CD14-positive monocyte (primary cell): ENCODE data around the gene GSTM3. TPM values are rescaled to one million over a fixed set of nuclear protein-coding genes. Genes with fewer than 3 reads are reported as not detected.
A peak's percentile ranks its signal among the peaks of the same experiment; 100 is the strongest.

Experiments used
- DNase-seq, 3 donors: peaks; one replicate each; pipeline ENCODE4 v3.0.0-alpha.2; 2011 to 2022
- H2AFZ ChIP-seq: 2 replicates; pipeline ENCODE4 v1.6.0; 2012; ENCODE audit warnings: mild to moderate bottlenecking, low read depth, low read length, inconsistent platforms; ENCODE audit not compliant: insufficient read depth, poor library complexity, severe bottlenecking
- H3K27ac ChIP-seq, 2 donors: 1 replicate in 1 of 2; 2 replicates in 1 of 2; pipeline ENCODE4 v1.5.1; 2012 to 2013; ENCODE audit warnings: low read length in 2 of 2, control low read depth in 1 of 2, inconsistent platforms in 1 of 2, low read depth in 1 of 2, mild to moderate bottlenecking in 1 of 2
- H3K27me3 ChIP-seq, 2 donors: one replicate each; pipeline versions ENCODE4 v1.6.0 to v1.6.1; 2011 to 2013; ENCODE audit warnings: low read length in 2 of 2; ENCODE audit not compliant: control insufficient read depth in 2 of 2, insufficient read depth in 2 of 2
- H3K36me3 ChIP-seq, 2 donors: replicated peaks in 1 of 2; 1 replicate in 1 of 2; 2 replicates in 1 of 2; pipeline versions ENCODE4 v1.5.1 to v1.6.1; 2012 to 2013; ENCODE audit warnings: low read length in 2 of 2, control low read depth in 1 of 2, inconsistent platforms in 1 of 2, mild to moderate bottlenecking in 1 of 2; ENCODE audit not compliant: insufficient read depth in 2 of 2, control insufficient read depth in 1 of 2
- H3K4me1 ChIP-seq, 2 donors: 1 replicate in 1 of 2; 2 replicates in 1 of 2; pipeline versions ENCODE4 v1.5.1 to v1.6.1; 2012 to 2013; ENCODE audit warnings: low read length in 2 of 2, control low read depth in 1 of 2, inconsistent platforms in 1 of 2, mild to moderate bottlenecking in 1 of 2, moderate library complexity in 1 of 2; ENCODE audit not compliant: insufficient read depth in 2 of 2, control insufficient read depth in 1 of 2
- H3K4me2 ChIP-seq: replicated peaks from 2 replicates; pipeline ENCODE3; 2012; ENCODE audit warnings: low read length, moderate library complexity, mild to moderate bottlenecking; ENCODE audit not compliant: poor library complexity, severe bottlenecking; ENCODE audit errors: extremely low read depth
- H3K4me3 ChIP-seq, 3 experiments: fragments of 200-600 bp in 1 of 3; sonication (generic) in 1 of 3; replicated peaks in 1 of 3; 1 replicate in 2 of 3; 2 replicates in 1 of 3; pipeline ENCODE4 v1.5.1; 2011 to 2013; ENCODE audit warnings: low read length in 3 of 3, mild to moderate bottlenecking in 3 of 3, control low read depth in 2 of 3, low read depth in 2 of 3, inconsistent platforms in 1 of 3, moderate library complexity in 1 of 3
- H3K79me2 ChIP-seq: 2 replicates; pipeline ENCODE4 v1.6.0; 2012; ENCODE audit warnings: mild to moderate bottlenecking, control low read depth, inconsistent platforms, low read length, moderate library complexity; ENCODE audit not compliant: insufficient read depth
- H3K9ac ChIP-seq: 2 replicates; pipeline ENCODE4 v1.6.0; 2017; ENCODE audit warnings: low read length, mild to moderate bottlenecking; ENCODE audit not compliant: insufficient read depth, poor library complexity, severe bottlenecking
- H3K9me3 ChIP-seq, 2 donors: replicated peaks in 1 of 2; 1 replicate in 1 of 2; 2 replicates in 1 of 2; pipeline versions ENCODE4 v1.5.1 to v1.6.1; 2012 to 2013; ENCODE audit warnings: low read length in 2 of 2, control low read depth in 1 of 2; ENCODE audit not compliant: control insufficient read depth in 1 of 2, insufficient read depth in 1 of 2
- H4K20me1 ChIP-seq: 2 replicates; pipeline ENCODE4 v1.6.0; 2012; ENCODE audit warnings: mild to moderate bottlenecking, low read length, control low read depth, moderate library complexity; ENCODE audit not compliant: insufficient read depth
- H3K27ac Mint-ChIP-seq, 7 donors: one replicate each; pipeline ENCODE4 v1.8.0; 2020; ENCODE audit warnings: mild to moderate bottlenecking in 7 of 7, mixed read lengths in 7 of 7, moderate library complexity in 6 of 7, inconsistent platforms in 2 of 7
- H3K27me3 Mint-ChIP-seq, 3 donors: one replicate each; pipeline ENCODE4 v1.8.0; 2021 to 2022; ENCODE audit warnings: low read depth in 3 of 3, mild to moderate bottlenecking in 3 of 3, mixed read lengths in 3 of 3, moderate library complexity in 3 of 3, inconsistent platforms in 1 of 3
- H3K36me3 Mint-ChIP-seq, 2 donors: one replicate each; pipeline ENCODE4 v1.8.0; 2020; ENCODE audit warnings: mixed read lengths in 2 of 2, inconsistent platforms in 1 of 2, mild to moderate bottlenecking in 1 of 2
- H3K4me1 Mint-ChIP-seq: one replicate; pipeline ENCODE4 v1.8.0; 2020; ENCODE audit warnings: mild to moderate bottlenecking, mixed read lengths
- H3K4me3 Mint-ChIP-seq, 2 donors: one replicate each; pipeline ENCODE4 v1.8.0; 2020; ENCODE audit warnings: mild to moderate bottlenecking in 2 of 2, mixed read lengths in 2 of 2, moderate library complexity in 1 of 2
- H3K9me3 Mint-ChIP-seq, 7 donors: one replicate each; pipeline ENCODE4 v1.8.0; 2020 to 2022; ENCODE audit warnings: mixed read lengths in 7 of 7, mild to moderate bottlenecking in 6 of 7, moderate library complexity in 6 of 7, inconsistent platforms in 2 of 7
- WGBS: methylation state at CpG from one replicate; pipeline ENCODE4 v1.1.5; 2013; ENCODE audit warnings: missing lambda C conversion rate; ENCODE audit not compliant: insufficient coverage; 5-methylcytosine and 5-hydroxymethylcytosine counted together
- intact Hi-C, 2 donors: fragments of 100-400 bp; cut with micrococcal nuclease; formaldehyde crosslinking; loops; one replicate each; pipeline versions ENCODE4 v1.15.0 to v1.15.1; 2023
- polyA plus RNA-seq, 3 donors: library from polyadenylated mRNA; depleted of rRNA in 1 of 3; unstranded in 2 of 3; stranded (reverse) in 1 of 3; fragments of 300-500 nt in 2 of 3; fragments of >200 nt in 1 of 3; fragmentation: Illumina TruSeq in 2 of 3; gene quantifications; 1 replicate in 2 of 3; 2 replicates in 1 of 3; pipeline ENCODE4 v1.2.3, GENCODE V29; 2012 to 2021
- TF ChIP-seq, protein P1 (sequence below): fragments of 200-600 bp; IDR thresholded peaks from one replicate; pipeline ENCODE4 v1.8.0; 2022; ENCODE audit warnings: antibody characterized with exemption, mild to moderate bottlenecking

GSTM3 gene
- polyA plus RNA-seq, 3 donors = 0.69 to 3.2 (median 2.8) TPM

DNA sequence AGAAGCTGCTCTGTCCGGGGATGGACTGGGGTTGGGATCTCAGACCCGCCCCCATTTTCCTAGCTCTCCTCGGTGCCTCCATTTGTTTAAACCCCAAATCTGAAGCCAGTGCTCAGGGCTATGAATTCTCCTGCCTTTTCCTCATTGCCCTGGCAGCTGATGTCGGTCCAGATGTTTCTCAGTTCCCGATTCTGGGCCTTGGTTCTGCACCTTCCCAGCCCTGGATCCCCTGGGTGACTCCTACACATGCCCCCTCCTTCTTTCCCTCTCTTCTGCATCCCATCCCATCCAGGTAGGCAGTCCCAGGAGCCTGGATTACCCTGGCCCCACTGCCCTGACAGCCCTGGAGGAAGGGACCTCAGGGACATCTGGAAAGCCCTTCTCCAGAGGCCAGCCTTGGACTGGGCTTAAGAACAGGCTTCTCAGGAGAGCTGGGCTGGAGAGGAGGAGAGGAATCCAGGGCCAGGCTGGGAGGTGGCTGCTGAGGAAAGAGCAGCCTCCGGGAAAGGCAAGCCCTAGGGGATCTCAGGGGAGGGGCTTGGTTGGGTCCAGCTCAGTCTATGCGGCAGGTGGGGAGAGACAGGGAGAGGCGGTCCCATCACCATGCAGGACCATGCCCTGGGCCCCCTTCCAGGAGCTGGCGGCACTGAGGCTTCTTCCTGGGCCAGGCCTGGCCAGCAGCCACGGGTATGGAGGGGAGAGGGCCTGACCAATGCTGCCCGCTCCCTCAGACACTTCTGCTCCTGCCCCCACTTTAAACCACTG lies 29.7 kb upstream of the GSTM3 start:
- intact Hi-C loops = loop anchor here in 1 of 2 donors (5.0 kb wide), 1 partner anchor 223 kb away; the partner anchor contains the start of gene GNAI3
- TF ChIP-seq, protein P1, sequence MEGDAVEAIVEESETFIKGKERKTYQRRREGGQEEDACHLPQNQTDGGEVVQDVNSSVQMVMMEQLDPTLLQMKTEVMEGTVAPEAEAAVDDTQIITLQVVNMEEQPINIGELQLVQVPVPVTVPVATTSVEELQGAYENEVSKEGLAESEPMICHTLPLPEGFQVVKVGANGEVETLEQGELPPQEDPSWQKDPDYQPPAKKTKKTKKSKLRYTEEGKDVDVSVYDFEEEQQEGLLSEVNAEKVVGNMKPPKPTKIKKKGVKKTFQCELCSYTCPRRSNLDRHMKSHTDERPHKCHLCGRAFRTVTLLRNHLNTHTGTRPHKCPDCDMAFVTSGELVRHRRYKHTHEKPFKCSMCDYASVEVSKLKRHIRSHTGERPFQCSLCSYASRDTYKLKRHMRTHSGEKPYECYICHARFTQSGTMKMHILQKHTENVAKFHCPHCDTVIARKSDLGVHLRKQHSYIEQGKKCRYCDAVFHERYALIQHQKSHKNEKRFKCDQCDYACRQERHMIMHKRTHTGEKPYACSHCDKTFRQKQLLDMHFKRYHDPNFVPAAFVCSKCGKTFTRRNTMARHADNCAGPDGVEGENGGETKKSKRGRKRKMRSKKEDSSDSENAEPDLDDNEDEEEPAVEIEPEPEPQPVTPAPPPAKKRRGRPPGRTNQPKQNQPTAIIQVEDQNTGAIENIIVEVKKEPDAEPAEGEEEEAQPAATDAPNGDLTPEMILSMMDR = no peak

DNA sequence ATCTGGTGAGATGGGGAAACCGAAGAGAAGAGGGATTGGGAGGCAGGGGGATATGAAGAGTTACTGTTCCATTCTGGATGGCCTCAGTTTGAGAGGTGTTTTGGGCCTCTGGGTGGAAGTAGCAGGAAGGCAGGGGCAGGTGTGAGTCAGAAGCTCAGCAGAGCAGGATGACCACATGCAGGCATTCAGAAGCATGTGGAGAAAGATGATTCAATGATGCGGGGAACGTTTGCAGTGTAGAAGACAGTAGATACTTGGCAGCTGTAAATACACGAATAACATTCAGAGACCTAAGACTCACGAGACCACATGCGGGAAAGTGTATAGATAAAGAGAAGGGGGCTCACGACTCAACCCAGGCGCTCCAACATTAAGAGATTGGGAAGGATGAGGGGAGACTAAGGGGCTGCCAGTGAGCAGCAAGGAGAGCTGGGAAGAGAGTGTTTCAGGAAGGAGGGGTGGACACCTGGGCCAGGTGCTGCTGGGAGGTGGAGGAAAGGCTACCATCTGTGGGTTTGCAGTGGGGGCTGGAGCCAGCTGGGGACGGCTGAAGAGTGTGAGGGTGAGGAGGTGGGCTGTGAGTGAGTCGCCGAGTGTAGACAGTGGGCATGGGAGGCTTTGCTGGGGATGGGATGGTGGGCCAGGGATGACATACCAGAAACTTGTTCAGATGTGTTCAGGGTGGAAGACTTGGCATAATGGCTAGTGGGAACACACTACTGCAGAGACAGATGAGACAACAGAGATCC lies 28.7 kb upstream of the GSTM3 start:
- Histone ChIP-seq H3K36me3 (no peaks in the 10 kb centered on the region), H3K4me3 (no peak overlapping the region), H3K9me3 (no peaks in the 10 kb centered on the region), H3K9ac (no peak overlapping the region), H2AFZ (no peak overlapping the region), H3K4me1 (no peaks in the 10 kb centered on the region), H3K27ac (no peak overlapping the region), H4K20me1 (no peaks in the 10 kb centered on the region), H3K27me3 (no peaks in the 10 kb centered on the region), H3K79me2 (no peaks in the 10 kb centered on the region), H3K4me2 (no peak overlapping the region)
- intact Hi-C loops = loop anchor here in 1 of 2 donors (5.0 kb wide), 1 partner anchor 222 kb away; the partner anchor contains the start of gene GNAI3
- Mint-ChIP-seq H3K27ac (no peak overlapping the region), H3K4me3 (no peak overlapping the region), H3K9me3 (no peaks in the 10 kb centered on the region), H3K4me1 (peaks cover 4% of the 10 kb centered on the region), H3K36me3 (no peaks in the 10 kb centered on the region), H3K27me3 (peaks cover 0 to 12% (median 2%) of the 10 kb centered on the region in 3 donors)
- 90% methylated on average over 11 of the region's 11 CpGs for WGBS
- TF ChIP-seq, protein P1 = no peak
- no peak for DNase-seq

More for the DNA sequence above, 29.7 kb upstream of the GSTM3 start:
- Histone ChIP-seq H3K9me3 (no peaks in the 10 kb centered on the region), H3K27ac (no peak overlapping the region), H3K4me2 (no peak overlapping the region), H3K27me3 (no peaks in the 10 kb centered on the region), H4K20me1 (no peaks in the 10 kb centered on the region), H3K4me3 (no peak overlapping the region), H3K4me1 (no peaks in the 10 kb centered on the region), H2AFZ (no peak overlapping the region), H3K79me2 (no peaks in the 10 kb centered on the region), H3K9ac (no peak overlapping the region), H3K36me3 (no peaks in the 10 kb centered on the region)
- Mint-ChIP-seq H3K27ac (peak overlapping the region in 1 of 7 donors; percentile 47), H3K4me1 (peaks cover 4% of the 10 kb centered on the region), H3K36me3 (no peaks in the 10 kb centered on the region), H3K9me3 (no peaks in the 10 kb centered on the region), H3K4me3 (no peak overlapping the region), H3K27me3 (peaks cover 0 to 15% (median 7%) of the 10 kb centered on the region in 3 donors)
- 89% methylated on average over 7 of the region's 11 CpGs for WGBS
- DNase-seq = no peak
